ENCODE measurements around the gene AP1B1.

The AP1B1 gene

DNA sequence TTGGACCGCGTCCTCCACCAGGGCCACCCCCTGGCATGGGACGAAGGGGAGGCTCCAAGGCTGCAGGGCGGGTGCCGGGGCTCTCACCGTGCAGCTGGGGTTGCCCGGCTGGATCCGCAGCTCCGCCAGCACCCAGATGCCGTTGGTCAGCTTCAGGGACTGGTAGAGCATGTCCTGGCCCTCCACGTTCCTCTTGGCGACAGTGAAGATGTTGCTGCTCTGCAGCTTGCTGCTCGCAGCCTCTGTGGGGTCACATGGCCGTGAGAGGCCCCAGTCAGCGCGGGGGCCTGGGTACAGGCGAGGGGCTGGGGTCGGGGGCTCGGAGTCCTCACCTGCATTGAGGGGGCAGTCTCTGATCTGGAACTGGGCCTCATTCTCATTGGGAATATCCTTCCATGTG lies 58.1 kb downstream of the AP1B1 start:
- DNase-seq, result no peak

DNA sequence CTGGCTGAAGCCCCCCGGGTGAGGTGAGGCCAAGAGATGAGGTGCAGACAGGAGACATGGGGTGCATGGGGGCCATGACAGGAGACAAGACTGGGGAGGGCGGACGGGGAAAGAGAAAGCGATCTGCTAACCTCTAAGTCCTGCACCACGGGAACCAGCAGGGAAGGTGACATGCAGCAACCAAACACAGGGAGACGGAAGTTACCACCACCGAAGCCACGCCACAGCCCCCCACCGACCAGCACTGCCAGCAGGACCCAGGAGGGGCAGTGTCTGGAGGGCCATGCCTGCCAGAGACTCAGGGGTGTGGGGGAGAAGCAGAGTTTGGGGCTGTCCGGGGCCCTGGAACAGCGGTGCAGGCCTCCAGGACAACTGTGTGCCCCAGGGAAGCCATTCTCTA lies 58.8 kb downstream of the AP1B1 start:
- DNase-seq, result no peak

DNA sequence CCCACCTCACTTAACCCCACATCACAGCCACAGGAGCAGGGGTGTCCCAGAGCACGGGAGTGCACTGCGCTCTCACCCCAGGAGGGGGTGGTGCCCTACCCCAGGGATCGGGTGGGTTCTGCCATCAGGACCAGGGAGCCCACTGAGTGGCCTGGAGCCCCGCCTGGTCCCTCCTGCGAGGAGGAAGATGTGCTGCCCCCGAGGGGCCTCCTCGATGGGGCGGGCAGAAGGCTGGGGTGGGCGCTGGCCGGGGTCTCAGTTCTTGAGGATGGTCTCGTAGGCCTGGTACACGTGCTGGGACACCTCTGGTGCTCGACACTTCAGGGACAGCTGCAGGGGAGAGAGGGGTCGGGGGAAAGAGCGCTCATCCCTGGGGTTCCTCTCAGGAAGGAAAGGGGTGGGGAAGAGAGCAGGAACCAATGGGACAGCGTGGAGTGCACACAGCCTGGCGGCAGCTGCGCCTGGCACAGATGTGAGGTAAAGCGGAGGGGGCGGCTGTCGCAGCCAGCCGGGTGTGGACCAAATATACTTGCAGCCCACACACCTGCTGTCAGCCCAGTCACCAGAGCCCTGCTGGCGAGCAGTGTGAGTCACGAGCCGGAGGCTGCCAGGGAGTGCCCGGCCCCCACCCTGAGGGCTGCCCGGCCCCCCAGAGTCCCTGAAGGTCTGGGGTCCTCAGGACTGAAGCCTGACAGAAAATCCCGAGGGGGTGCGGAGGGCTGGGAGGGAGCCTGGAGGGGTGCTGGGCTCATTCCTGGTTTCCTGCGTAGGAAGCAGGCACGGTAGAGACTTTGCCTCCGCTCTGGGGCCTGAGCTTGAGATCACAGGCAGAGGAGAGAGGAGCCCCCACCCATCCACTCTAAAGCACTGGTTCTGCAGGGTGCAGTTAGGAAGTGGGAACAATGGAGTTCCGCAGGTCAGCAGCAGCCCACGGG lies 59.5 kb downstream of the AP1B1 start:
- DNase-seq, result no peak

DNA sequence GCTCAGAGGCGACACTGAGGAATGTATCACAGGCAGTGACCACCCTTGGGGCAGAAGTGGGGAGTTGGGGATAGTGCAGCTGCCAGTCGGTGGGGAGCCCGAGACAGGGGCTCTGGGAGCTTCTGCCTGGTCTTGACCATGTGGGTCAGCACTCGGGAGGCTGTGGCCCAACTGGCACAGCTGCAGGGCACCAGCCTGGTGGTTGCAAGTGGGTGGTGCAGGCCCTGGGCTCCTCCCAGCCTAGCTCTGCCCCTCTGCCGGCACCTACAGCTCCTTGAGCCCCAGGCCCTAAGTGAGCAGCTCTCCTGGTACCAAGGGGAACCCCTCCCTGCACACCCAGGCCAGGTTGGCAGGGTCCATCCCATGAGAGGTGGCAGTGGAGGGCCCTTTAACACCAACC lies 60.3 kb downstream of the AP1B1 start:
- no peak for DNase-seq

DNA sequence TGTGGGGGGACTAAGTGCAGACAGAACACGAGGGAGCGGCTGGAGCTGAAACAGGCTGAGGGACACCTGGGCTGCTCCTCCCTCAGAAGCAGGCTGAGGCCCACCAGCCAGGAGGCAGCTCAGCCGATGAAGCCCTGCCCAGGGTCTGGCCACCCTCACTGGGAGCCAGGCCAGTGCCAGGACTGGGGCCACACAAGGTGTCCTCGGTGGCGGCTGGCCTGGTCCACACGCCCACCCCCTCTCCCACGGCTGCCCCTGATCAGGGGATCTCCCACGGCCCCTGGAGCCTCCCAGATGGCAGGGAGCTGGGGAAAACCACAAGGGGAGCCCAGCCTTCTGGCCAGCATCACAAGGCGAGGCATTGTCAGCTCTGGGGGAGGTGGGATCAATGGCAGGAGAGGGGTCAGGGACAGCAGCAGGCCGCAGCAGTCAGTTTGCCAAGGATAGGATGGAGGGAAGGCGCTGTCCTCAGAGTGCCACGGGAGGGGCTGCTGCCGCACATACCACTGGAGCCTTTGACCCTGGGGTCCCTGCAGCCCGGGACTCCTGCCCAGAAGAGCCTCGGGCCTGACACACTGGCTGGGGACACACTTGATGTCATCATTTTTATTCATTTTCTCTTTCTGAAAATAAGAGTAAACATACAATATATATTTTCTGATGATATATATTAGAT lies 61.1 kb downstream of the AP1B1 start:
- DNase-seq, result no peak

DNA sequence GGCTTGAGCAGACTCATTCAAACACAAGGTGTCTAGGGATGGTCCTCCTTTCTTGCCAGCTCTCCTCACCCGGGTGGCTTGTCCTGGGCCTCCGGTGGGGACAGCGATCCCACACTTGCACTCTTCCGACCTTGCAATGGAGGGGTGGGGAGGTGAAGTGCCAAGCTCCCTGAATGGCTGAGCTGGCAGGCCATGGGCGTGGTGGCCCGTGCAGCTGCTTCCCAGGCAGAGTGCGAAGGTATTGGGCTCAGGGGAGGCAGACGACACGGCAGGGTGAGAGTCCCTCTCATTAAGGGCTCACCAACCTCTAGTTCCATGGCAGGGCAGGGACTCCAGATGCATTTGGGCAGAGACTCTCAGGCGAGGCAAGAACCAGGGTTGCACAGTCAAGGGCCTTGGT lies 61.9 kb downstream of the AP1B1 start:
- DNase-seq, result no peak

DNA sequence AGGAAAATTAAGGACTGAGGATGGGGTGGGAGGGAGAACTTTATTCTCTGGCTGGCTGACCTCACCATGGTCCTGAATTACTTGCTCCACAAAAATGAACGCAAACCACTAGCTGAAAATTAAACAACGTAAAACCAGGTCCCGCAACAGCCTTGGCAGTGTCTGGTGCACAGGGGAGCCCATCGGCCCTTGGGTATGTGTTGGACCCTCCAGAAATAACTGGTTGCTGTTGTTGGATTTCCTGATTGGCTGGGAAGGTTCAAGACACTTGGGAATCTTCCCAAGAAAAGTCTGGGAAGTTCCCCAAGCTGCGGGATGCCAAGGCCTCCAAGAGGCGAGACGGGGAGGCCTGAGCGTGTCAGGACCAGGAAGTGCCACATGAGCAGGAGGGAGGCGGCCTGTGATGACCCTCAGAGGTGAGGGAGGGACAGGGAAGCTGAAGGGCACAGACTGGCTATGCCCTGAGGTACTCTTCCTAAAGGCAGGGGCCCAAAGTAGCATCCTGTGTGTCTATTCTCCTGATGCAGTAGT lies 62.5 kb downstream of the AP1B1 start:
- no peak for DNase-seq

DNA sequence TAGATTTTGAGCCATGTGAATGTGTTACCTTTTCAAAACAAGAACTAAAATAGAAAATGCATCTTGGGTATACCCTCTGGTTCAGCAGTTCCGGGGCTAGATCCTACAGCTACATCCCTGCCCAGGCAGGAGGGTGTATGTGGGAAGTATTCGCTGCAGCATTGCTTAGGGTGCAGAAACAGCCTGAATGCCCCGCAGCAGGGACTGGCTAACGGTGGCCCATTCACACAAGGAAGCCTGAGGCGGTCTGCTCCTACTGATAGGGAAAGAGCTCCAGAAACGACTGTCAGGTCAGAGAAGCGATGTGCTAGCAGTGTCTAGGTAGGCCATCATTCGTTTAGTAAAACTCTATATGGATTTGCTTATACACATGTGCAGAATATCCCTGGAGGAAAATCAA lies 63.0 kb downstream of the AP1B1 start:
- DNase-seq, result no peak

DNA sequence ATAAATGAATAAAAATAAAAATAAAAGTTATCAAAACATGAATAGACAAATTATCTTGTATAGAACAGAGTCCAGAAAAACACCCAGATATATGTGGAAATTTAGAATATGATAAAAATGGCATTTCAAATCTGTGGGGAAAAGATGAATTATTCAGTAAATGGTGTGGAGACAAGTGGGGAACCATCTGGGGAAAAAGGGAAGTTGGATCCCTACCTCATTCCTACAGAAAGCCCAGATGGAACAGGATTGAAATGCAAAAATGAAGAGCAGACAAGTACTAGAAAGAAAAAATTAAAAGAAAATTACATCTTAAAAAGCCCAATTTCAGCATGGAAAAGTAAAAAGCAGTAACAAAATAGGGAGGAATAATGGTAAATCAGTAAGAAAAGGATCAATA lies 64.7 kb downstream of the AP1B1 start:
- no peak for DNase-seq

DNA sequence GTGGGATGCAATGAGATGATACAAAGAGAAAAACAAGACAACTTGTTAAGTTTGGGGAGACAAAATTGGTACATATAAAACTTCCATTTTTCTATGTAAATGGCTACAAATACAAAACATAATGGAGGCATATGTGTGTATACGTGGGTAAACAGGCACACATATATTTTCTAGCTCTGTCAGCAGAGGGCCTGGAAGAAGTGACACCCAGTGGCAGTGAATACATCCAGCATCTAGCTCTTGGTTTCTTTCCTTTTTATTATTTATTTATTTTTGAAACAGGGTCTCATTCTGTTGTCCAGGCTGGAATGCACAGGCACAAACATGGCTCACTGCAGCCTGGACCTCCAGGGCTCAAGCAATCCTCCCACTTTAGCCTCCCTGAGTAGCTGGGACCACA lies 67.8 kb downstream of the AP1B1 start:
- DNase-seq, result no peak

DNA sequence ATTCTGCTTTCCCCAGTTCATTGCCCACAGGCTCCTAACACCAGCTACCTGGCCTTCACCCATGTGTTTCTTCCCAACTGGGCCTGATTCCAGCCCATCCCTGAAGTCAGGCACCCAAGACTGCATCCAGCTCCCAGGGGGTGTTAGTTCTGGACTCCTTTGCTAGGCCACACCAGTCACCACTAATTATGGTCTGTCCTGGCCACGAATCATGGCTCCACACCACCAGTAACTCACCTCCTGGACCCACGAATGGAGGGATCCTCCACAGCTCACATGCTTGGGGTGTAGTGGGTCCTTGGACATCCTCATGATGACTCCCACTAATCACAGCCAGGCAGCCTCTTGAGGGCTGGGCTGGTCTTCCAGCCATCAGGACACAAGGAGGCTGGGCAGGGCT lies 69.3 kb downstream of the AP1B1 start:
- DNase-seq, result no peak

DNA sequence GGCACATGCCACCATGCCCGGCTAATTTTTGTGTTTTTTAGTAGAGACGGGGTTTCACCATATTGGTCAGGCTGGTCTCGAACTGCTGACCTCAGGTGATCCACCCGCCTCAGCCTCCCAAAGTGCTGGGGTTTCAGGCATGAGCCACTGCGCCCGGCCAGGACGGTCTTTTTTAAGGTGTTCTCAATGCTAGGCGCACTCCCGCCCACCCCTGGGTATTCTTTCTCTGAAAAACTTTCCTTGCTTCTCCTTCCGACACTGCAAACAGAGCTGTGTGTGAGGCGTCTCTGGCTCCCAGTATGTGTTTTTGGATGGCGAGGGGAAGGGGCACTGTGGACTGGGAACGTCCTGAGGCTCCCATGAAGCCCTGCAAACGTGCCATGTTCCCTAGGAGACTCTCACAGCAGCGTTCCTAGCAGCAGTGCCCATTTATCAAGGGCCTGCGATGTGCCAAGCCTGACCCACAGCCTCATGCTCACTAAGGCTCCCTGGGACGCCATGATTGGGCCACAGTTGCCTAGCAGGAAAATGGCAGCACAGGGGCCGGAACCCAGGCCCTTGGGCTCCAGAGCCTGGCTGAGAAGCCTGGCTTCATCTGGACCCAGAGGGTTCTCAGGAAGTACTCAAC lies 70.4 kb downstream of the AP1B1 start:
- DNase-seq, result no peak

DNA sequence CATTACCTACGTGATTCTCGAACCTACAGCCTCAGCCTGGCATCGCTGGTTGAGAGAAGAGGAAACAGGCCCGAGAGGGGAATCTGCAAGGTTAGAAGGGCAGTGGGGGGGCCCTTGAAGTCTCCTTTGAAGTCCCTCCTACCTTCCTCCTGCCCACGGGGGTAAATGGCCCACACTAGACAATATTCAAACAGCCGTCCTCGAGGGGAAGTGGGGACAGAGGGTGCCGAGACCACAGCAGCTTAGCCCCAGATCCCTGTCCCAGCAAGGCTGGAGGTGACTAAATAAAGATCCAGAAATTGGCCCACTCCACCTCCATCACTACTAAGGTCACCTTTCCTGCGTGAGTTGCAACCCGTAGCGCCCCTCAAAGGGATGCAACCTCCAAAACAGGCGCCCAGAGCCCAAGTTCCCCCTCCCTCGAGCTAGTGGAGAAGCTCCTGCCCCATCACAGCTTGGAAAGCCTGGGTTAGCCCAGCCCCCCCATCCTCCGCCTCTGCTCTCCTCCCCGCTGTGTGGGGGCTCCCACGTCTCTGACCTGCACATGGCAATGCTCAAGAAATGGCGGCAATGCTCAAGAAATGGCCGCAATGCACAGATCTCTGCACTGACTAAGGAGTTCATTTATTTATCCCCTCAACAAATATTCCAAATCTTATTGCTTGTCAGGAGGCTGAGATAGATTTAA lies 72.1 kb downstream of the AP1B1 start:
- no peak for DNase-seq

DNA sequence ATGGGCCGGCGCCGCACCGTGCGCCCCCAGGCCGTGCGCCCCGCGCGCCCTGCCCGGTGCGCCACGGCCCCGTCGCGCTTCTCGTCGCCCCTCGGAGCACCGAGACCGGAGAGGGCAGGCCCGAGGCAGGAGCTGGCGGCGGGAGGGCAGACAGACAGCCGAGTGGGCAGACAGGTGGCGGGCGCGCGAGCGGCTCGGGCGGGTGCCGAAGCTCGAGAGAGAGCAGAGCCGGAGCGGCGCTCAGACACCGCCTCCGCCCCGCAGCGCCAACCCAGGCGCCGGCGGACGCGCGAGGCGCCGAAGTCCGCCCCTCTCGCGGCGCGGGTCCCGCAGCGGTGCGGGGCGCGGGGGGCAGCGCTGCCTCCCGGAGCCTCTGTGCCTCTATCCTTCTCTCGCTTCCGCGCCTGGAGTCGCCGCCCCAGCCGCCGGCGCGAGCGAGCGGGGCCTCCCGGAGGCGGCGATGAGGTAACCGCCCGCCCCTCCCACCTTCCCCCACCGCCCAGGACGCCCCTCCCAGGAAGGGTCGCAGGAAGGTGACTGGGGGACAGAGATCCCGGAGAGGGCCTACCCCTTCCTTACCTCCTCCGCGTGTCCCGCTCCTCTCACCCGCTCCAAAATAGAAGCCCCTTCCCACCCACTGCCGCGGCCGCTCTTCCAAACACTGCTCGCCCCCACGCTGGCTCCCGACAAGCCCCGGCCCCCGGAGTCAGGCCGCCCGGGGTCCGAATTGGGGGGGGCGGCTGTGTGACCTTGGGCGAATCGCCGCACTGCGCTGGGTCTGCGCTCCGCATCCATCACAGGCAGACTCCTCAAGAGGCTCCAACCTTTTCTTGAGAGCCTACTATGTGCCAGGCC lies 72.9 kb downstream of the AP1B1 start, which contains the start of gene RASL10A:
RASL10A (minus strand) TSS at position 412 of the 855 bp plus-strand sequence. CDS start 451 bp downstream, outside the sequence.
- DNase-seq, result no peak

DNA sequence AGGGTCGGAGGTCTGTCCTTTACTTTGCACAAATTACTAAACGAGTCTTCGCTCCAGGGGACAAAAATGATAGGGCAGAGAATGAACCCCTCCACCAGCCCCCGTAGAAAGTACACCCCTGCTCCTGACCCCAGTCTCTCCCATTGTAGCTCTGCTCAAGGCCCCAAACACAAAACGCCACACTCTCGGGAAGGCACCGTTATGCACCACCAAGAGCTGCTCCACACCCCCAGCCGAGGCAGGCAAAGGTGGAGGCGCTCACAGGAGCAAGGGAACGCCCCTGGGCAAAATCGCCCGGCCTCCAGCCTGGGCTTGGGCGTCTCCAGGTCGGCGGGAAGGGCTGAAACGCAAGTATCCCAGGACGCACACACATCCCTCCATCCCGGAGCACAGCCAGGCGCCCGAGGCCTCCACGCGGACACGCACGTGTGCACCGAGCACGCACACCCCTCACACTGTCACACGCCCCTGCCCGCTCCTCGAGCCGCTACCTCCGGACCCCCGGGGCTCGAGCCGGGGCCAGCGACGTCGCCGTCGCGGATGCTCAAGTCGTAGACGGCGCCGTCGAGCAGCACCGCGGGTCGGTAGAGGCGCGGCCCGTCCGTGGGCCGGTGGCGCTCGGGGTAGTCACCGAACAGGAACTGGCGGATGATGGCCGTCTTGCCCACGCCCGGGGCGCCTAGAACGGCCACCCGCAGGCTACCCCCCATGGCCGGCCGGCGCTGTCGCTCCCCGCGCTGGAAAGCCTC lies 73.7 kb downstream of the AP1B1 start:
- no peak for DNase-seq

DNA sequence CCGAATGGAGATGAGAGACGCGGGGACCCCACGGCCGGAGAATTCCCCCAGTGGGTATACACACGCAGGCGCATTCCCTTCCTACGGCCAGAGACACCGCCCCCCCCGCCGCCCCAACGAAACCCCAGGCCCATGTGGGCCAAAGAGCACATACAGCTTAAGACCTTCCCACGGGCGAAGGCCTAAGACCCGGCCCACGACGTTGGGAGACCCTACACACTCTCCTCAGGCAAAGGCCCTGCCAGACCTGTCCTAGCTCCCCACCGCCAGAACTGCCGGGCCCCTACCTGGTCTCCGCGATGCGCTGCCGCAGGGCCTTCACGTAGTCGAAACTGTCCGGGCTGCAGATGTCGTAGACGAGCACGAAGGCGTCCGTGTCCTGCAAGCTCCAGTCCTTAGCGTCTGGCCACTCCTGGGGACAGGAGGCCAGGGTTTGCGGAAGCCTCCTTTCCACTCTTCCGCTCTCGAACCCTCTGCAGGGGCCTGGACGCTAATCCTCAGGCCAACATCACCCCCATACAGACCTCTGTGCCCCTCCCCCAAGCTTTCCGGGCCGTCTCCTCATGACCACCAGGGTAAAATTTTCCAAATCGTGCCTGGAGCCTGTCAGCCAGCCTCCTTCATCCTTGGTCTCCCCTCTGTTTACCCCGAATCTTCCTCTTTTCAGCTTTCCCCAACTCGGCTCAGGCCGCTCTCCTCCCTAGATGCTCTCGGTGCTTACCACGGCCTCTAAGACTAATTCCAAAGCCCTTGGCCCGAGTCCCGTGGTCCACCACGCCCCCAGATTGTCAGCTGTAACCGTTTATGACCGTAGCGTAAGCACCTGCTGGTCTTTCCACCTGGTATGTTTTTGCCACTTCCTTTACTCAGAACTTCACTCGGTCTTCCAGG lies 74.5 kb downstream of the AP1B1 start:
- no peak for DNase-seq

DNA sequence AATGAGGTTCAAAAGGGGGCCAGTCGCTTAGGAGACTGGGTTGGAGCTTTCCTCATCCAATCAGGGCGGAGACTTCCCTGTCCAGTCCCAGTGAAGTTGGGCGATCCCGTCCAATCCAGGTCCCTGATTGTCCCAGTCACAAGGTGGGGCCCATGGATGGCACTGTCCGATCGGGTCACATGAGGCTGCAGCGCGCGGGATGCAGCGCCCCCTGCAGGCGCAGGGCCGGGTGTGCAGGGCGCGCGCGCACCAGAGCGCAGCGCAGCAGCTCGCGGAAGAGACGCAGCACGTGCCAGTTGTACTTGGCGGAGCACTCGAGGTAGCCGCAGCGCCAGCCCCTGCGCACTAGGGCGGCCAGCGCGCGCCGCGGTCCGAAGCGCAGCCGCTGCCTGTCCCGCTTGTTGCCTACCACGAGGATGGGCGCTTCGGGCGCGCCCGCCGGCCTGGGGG lies 75.2 kb downstream of the AP1B1 start:
- DNase-seq, result no peak

DNA sequence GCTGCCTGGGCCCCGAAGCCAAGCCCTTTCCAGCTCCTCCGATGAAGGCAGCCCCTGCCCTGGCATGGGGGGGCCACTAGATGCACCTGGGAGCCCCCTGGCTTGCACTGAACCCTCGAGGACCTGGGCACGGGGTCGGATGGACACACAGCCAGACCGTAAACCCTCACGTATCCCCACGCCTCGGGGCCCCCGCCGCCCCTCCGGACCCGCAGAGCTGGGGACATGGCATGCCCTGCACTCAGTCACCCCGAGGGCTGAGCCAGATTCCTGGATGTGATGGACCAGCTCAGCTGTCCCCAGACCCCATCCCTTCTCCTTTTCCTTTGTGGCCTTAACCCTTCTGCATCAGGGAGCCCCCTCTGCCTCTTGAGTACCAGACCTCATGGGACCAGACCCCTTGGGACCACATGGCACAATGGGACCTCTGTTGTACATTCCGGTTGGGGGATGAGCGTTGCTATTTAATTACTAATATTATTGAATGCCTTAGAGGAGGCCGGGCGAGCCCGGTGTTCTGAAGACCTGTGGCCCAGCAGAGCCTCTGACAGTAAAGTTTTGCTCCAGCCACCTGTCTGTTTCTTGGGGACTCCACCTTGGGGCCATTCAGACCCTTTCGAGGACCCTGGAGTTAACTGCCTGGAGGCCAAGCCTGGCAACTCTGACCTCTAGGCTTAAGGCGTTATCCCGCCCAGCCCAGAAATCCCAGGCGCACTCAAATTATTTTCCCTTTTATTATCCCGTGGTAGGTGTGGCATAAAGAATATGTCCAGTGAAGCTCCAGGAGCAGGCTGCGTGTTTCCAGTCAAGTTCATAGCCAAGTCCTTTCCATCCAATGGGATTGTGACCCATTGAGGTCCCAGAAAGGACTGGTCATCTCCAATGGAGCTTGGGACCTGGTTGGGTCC lies 75.9 kb downstream of the AP1B1 start:
- DNase-seq, result no peak

Measured in NCI-H1092 treated with DMSO at 0.1 percent for 48 hours (cell line).